HTR-8/SVneo (cell line): Measurements from ENCODE around the gene OTOP1.
A peak's percentile ranks its signal among the peaks of the same experiment; 100 is the strongest.
"Not testable (repeated sequence)": the region's sequence is repeated elsewhere in the genome, so short reads cannot be mapped to it uniquely, and the experiment has no call there.

Source experiments
- DNase-seq: peaks from one replicate; pipeline ENCODE4 v3.0.0; 2011; ENCODE audit warnings: low spot score, mixed read lengths; ENCODE audit not compliant: insufficient read length
- FAIRE-seq: peaks from 2 replicates; lab custom pipeline; 2011; peaks lifted over from hg19 to GRCh38; lab: Jason Lieb, UNC

The OTOP1 gene

GRCh38 chr4:4226606-4227438 lies at the start of gene OTOP1:
Gene OTOP1 (minus strand): TSS chr4:4226929. CDS start chr4:4226864, 65 bp downstream.
- DNase-seq (no peak), FAIRE-seq (no peak)

GRCh38 chr4:4274226-4274625 lies 47.5 kb upstream of the OTOP1 start:
- FAIRE-seq (no peak), DNase-seq (no peak)

- FAIRE-seq (no peak), DNase-seq (no peak)
Measured at GRCh38 chr4:4271912-4272311, 45.2 kb upstream of the OTOP1 start.

GRCh38 chr4:4270529-4270928 lies 43.8 kb upstream of the OTOP1 start:
- DNase-seq (no peak), FAIRE-seq (no peak)

GRCh38 chr4:4269856-4270255 lies 43.1 kb upstream of the OTOP1 start:
- no peak for FAIRE-seq
- DNase-seq = no peak

GRCh38 chr4:4269331-4269731 lies 42.6 kb upstream of the OTOP1 start:
- DNase-seq (no peak), FAIRE-seq (no peak)

- DNase-seq = no peak
- no peak for FAIRE-seq
Measured at GRCh38 chr4:4268776-4269175, 42.0 kb upstream of the OTOP1 start.

GRCh38 chr4:4267981-4268380 lies 41.3 kb upstream of the OTOP1 start:
- FAIRE-seq (no peak), DNase-seq (no peak)

GRCh38 chr4:4260185-4260751 lies 33.5 kb upstream of the OTOP1 start:
- FAIRE-seq (no peak), DNase-seq (peak; percentile 63)

GRCh38 chr4:4259484-4260100 lies 32.9 kb upstream of the OTOP1 start:
- DNase-seq (no peak), FAIRE-seq (no peak)

- not testable (repeated sequence) for DNase-seq, FAIRE-seq
Measured at GRCh38 chr4:4257705-4258104, 31.0 kb upstream of the OTOP1 start.

GRCh38 chr4:4256799-4257198 lies 30.1 kb upstream of the OTOP1 start:
- DNase-seq (no peak), FAIRE-seq (peak; percentile 20)

GRCh38 chr4:4254666-4255065 lies 27.9 kb upstream of the OTOP1 start:
- DNase-seq (no peak), FAIRE-seq (no peak)

- no peak for DNase-seq
Measured at GRCh38 chr4:4254199-4254598, 27.5 kb upstream of the OTOP1 start.

GRCh38 chr4:4249866-4250265 lies 23.1 kb upstream of the OTOP1 start:
- no peak for FAIRE-seq

More at GRCh38 chr4:4254199-4254598, 27.5 kb upstream of the OTOP1 start:
- no peak for FAIRE-seq

GRCh38 chr4:4249342-4249741 lies 22.6 kb upstream of the OTOP1 start:
- not testable (repeated sequence) for FAIRE-seq

More at GRCh38 chr4:4249866-4250265, 23.1 kb upstream of the OTOP1 start:
- DNase-seq = no peak

GRCh38 chr4:4248885-4249203 lies 22.1 kb upstream of the OTOP1 start:
- DNase-seq (no peak), FAIRE-seq (no peak)

More at GRCh38 chr4:4249342-4249741, 22.6 kb upstream of the OTOP1 start:
- not testable (repeated sequence) for DNase-seq

- FAIRE-seq = peak; percentile 58
Measured at GRCh38 chr4:4248029-4248884, 21.5 kb upstream of the OTOP1 start, which contains the start of gene TMEM128. Gene TMEM128 (minus strand): TSS chr4:4248223. CDS start chr4:4248202, 21 bp downstream.

GRCh38 chr4:4247696-4248028 lies 20.9 kb upstream of the OTOP1 start:
- FAIRE-seq = no peak
- no peak for DNase-seq

More at GRCh38 chr4:4248029-4248884, 21.5 kb upstream of the OTOP1 start, which contains the start of gene TMEM128:
- peak; percentile 95 for DNase-seq

GRCh38 chr4:4245172-4245571 lies 18.4 kb upstream of the OTOP1 start:
- no peak for FAIRE-seq
- no peak for DNase-seq
